ENCODE data around the gene SV2B.

SV2B gene

GRCh38 chr15:91258415-91258759, 158.3 kb downstream of the SV2B start:
- peak in 1 of 10 donors; percentile 62 for DNase-seq
- intact Hi-C loops (cut with DNase I), result no loop called here

- intact Hi-C loops (cut with DNase I), result no loop called here
- DNase-seq, result no peak
Observed at GRCh38 chr15:91259077-91259476, 159.0 kb downstream of the SV2B start.

- intact Hi-C loops (cut with DNase I), result no loop called here
- DNase-seq, result no peak
Observed at GRCh38 chr15:91261345-91261744, 161.3 kb downstream of the SV2B start.

GRCh38 chr15:91263632-91264531, 163.8 kb downstream of the SV2B start:
- DNase-seq, result peak in 4 of 10 donors; percentile 36 to 88 (median 75)
- intact Hi-C loops (cut with DNase I), result no loop called here

GRCh38 chr15:91264651-91265351, 164.7 kb downstream of the SV2B start:
- intact Hi-C loops (cut with DNase I), result no loop called here

GRCh38 chr15:91265416-91265940, 165.4 kb downstream of the SV2B start:
- DNase-seq, result no peak
- intact Hi-C loops (cut with DNase I), result no loop called here

More at GRCh38 chr15:91264651-91265351, 164.7 kb downstream of the SV2B start:
- no peak for DNase-seq

GRCh38 chr15:91268510-91268909, 168.5 kb downstream of the SV2B start:
- DNase-seq, result peak in 1 of 10 donors; percentile 57
- intact Hi-C loops (cut with DNase I), result no loop called here

- peak in 1 of 10 donors; percentile 63 for DNase-seq
- intact Hi-C loops (cut with DNase I), result loop anchor here (1.0 to 2.0 kb wide), 2 partner anchors 214 to 316 kb away; partner anchors contain the start of gene RCCD1
Observed at GRCh38 chr15:91270747-91271146, 170.7 kb downstream of the SV2B start.

GRCh38 chr15:91271565-91272153, 171.6 kb downstream of the SV2B start:
- intact Hi-C loops (cut with DNase I), result loop anchor here (1.0 to 2.0 kb wide), 2 partner anchors 215 to 317 kb away; partner anchors contain the start of gene RCCD1
- DNase-seq, result peak in 8 of 10 donors; percentile 26 to 86 (median 66)

- intact Hi-C loops (cut with DNase I), result no loop called here
Observed at GRCh38 chr15:91275844-91276243, 175.8 kb downstream of the SV2B start.

GRCh38 chr15:91278951-91279350, 178.9 kb downstream of the SV2B start:
- intact Hi-C loops (cut with DNase I), result no loop called here

More at GRCh38 chr15:91275844-91276243, 175.8 kb downstream of the SV2B start:
- no peak for DNase-seq

GRCh38 chr15:91279486-91279885, 179.4 kb downstream of the SV2B start:
- intact Hi-C loops (cut with DNase I), result no loop called here
- DNase-seq, result no peak

More at GRCh38 chr15:91278951-91279350, 178.9 kb downstream of the SV2B start:
- DNase-seq, result no peak

- DNase-seq, result no peak
- intact Hi-C loops (cut with DNase I), result no loop called here
Observed at GRCh38 chr15:91281947-91282346, 181.9 kb downstream of the SV2B start.

GRCh38 chr15:91282486-91282885, 182.4 kb downstream of the SV2B start:
- DNase-seq, result no peak
- intact Hi-C loops (cut with DNase I), result no loop called here

GRCh38 chr15:91283155-91283554, 183.1 kb downstream of the SV2B start:
- intact Hi-C loops (cut with DNase I), result no loop called here
- peak in 1 of 10 donors; percentile 70 for DNase-seq

- no peak for DNase-seq
- intact Hi-C loops (cut with DNase I), result no loop called here
Observed at GRCh38 chr15:91284758-91285466, 184.9 kb downstream of the SV2B start.

GRCh38 chr15:91289324-91289723, 189.3 kb downstream of the SV2B start:
- no peak for DNase-seq
- intact Hi-C loops (cut with DNase I), result no loop called here

GRCh38 chr15:91290553-91290952, 190.5 kb downstream of the SV2B start:
- intact Hi-C loops (cut with DNase I), result no loop called here
- no peak for DNase-seq

- DNase-seq, result no peak
- intact Hi-C loops (cut with DNase I), result no loop called here
Observed at GRCh38 chr15:91291673-91292072, 191.6 kb downstream of the SV2B start.

- DNase-seq, result no peak
- intact Hi-C loops (cut with DNase I), result no loop called here
Observed at GRCh38 chr15:91294344-91294743, 194.3 kb downstream of the SV2B start.
